D721Med (cell line): ENCODE measurements around the gene MSMO1.

Source experiments
- DNase-seq: peaks from one replicate; pipeline ENCODE4 v3.0.0; 2011; ENCODE audit warnings: low spot score; ENCODE audit not compliant: insufficient read length
- FAIRE-seq: peaks from 2 replicates; lab custom pipeline; 2011; peaks lifted over from hg19 to GRCh38; lab: Jason Lieb, UNC
- TF ChIP-seq, protein P1 (sequence below): IDR thresholded peaks from 2 replicates; pipeline ENCODE4 v1.5.1; 2012; ENCODE audit warnings: mild to moderate bottlenecking, control low read depth; ENCODE audit not compliant: insufficient read depth; ENCODE audit errors: missing control alignments

Gene MSMO1

DNA sequence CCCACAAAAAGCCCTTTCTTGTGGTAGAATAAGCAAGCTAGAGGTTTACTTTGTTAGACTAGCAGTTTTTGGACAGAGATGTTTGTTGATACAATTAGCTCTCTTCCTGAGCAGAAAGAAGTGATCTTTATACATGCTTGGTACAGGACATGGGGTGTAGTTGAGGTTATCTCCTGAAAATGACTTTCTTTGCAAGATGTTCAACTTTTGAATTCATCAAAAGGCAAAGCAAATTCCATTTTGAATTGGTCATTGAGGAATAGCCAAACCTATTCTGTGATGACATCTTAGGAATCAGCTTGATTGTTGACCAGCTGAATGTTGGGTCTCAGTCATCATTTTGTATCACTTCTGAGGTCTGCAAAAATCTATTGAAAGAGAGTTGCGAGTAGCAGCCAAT is 55.2 kb downstream of the MSMO1 start:
- FAIRE-seq (no peak), DNase-seq (no peak)
- TF ChIP-seq, protein P1, sequence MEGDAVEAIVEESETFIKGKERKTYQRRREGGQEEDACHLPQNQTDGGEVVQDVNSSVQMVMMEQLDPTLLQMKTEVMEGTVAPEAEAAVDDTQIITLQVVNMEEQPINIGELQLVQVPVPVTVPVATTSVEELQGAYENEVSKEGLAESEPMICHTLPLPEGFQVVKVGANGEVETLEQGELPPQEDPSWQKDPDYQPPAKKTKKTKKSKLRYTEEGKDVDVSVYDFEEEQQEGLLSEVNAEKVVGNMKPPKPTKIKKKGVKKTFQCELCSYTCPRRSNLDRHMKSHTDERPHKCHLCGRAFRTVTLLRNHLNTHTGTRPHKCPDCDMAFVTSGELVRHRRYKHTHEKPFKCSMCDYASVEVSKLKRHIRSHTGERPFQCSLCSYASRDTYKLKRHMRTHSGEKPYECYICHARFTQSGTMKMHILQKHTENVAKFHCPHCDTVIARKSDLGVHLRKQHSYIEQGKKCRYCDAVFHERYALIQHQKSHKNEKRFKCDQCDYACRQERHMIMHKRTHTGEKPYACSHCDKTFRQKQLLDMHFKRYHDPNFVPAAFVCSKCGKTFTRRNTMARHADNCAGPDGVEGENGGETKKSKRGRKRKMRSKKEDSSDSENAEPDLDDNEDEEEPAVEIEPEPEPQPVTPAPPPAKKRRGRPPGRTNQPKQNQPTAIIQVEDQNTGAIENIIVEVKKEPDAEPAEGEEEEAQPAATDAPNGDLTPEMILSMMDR: no peak

DNA sequence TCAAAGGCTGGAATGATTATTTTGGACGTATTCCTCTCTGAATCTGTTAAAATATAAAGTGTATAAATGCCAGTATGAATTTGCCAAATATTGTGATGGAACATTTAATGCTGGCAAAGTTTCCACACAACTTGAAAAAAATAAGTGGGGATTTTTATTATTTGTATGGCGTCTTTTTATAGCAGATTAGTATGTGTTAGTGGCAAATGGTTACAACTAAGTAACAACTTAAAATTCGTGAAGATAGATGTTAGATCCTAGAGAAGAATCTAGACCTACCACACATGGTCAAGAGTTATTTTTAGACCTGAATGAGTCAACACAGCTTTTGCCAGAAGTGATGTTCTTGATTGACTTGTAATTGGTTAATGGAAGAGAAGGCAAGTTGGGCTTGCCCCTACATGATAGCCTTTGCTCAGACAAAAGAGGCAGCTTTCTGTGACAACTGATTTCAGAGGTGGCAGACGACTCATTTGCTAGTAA is 56.2 kb downstream of the MSMO1 start:
- TF ChIP-seq, protein P1: no peak
- peak; percentile 68 for FAIRE-seq
- DNase-seq: no peak

DNA sequence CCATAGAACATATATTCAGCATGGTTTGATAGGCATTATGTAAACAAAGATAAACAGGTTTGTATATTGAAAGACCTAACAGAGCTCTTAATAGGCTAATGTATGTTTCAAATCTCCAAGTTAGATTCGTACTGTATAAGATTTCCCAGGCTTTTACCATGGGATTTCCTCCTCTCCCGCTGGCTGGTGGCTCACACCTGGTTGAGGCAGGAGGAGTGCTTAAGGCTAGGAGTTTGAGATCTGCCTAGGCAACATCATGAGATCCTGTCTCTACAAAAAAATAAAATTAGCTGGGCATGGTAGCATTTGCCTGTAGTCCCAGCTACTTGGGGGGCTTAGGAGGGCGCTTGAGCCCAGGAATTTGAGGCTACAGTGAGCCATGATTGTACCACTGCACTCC is 56.7 kb downstream of the MSMO1 start:
- FAIRE-seq (no peak), DNase-seq (no peak)
- TF ChIP-seq, protein P1: no peak

DNA sequence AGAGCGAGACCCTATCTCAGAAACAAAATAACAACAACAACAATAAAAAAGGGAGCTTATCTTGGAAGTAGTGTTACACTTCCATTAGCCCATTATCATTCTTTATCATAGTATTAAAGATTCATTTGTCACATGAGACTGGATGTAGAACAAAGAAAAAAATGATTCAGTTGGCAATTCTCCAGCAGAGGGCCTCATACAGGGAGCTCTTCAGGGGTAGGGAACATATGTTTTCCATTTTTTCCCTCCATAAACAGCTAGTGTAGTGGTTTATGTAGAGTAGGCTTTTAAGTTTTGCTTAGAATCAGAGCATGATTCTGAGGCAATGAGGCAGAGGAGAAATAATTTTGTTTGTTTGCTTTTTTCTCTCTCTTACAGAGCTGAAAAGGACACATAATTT is 57.1 kb downstream of the MSMO1 start:
- DNase-seq (no peak), FAIRE-seq (no peak)
- TF ChIP-seq, protein P1: peak; percentile 18

DNA sequence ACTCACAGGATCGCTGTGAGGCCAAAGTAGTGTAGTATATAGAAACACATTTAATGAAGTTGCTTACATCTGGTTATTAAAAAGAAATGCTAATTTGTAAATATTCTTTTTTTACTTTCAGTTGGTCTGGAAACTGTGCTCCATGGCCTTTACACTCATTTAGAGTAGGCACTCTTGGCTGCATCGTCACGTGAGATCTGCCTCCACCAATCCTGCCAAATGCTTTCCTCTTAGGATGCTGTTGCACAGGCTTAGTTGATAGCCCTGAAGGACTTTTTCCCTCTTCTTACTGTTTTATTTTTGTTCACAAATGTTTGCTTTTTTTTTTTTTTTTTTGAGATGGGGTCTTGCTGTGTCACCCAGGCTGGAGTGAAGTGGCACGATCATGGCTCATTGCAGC is 57.7 kb downstream of the MSMO1 start:
- no peak for DNase-seq
- TF ChIP-seq, protein P1: no peak
- no peak for FAIRE-seq

DNA sequence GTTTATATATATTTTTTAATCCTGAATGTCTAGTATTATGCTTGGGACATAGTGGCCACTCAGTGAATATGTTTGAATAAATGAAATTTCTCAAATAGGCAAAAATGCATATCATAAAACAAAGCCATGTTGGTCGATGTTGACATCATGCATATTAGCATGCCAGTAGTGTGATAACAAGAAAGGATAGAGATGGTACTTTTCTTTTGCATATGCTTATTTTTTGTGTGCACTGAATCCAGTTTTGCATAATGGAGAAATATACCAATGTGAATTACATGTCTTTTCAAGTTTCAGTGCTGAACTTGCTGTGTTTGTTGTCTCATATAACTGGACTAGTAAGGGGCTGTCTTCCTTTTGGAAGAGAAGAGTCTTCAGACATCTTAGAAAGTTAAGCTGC is 58.9 kb downstream of the MSMO1 start:
- TF ChIP-seq, protein P1: no peak
- FAIRE-seq (no peak), DNase-seq (no peak)

DNA sequence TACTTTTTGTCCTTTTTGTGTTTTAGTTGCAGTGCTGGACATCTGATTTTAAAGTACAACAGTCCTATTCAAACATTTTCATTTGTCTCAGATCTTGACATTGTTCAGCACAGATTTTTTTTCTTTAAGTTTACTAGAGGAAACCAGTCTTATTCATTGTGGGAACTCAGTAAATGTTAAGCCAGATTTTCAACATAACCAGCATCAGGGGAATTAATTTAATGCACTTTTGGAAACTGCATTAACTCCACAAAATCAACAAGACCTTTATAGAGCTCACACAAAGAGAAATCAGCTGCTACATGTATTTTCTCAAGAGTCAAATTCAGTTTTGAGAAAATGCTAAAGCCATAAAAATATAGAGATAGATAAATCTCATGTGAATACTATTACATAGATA is 61.3 kb downstream of the MSMO1 start:
- no peak for FAIRE-seq
- no peak for DNase-seq
- TF ChIP-seq, protein P1: no peak
